Smooth muscle cell (in vitro differentiated cells): ENCODE data around the gene LILRA2. TPM values are rescaled to one million over a fixed set of nuclear protein-coding genes. Genes with fewer than 3 reads are reported as not detected.

Experiments
- DNase-seq: peaks from one replicate; lab custom pipeline; 2025; ENCODE audit not compliant: unreplicated experiment; lab: John Stamatoyannopoulos, UW
- H2AFZ ChIP-seq: fragments of 200-600 bp; sonication (generic); 2 replicates; pipeline ENCODE4 v1.6.0; 2016; ENCODE audit warnings: antibody characterized with exemption, low read depth, mild to moderate bottlenecking
- H3F3A ChIP-seq: fragments of 200-600 bp; sonication (generic); 2 replicates; pipeline ENCODE4 v1.6.0; 2017; ENCODE audit warnings: antibody characterized with exemption, low read depth
- H3K27ac ChIP-seq: fragments of 200-600 bp; sonication (generic); 2 replicates; pipeline ENCODE4 v1.5.1; 2016; ENCODE audit warnings: low read depth, mild to moderate bottlenecking
- H3K27me3 ChIP-seq: fragments of 200-600 bp; sonication (generic); 2 replicates; pipeline ENCODE4 v1.6.1; 2016; ENCODE audit warnings: low read depth, mild to moderate bottlenecking
- H3K36me3 ChIP-seq: fragments of 200-600 bp; sonication (generic); 2 replicates; pipeline ENCODE4 v1.5.1; 2016; ENCODE audit warnings: low read depth
- H3K4me1 ChIP-seq: fragments of 200-600 bp; sonication (generic); 2 replicates; pipeline ENCODE4 v1.5.1; 2016; ENCODE audit warnings: low read depth
- H3K4me2 ChIP-seq: fragments of 200-600 bp; sonication (generic); 2 replicates; pipeline ENCODE4 v1.6.0; 2016; ENCODE audit warnings: mild to moderate bottlenecking
- H3K4me3 ChIP-seq: fragments of 200-600 bp; sonication (generic); 2 replicates; pipeline ENCODE4 v1.5.1; 2016; ENCODE audit warnings: mild to moderate bottlenecking
- H3K79me2 ChIP-seq: fragments of 200-600 bp; sonication (generic); 2 replicates; pipeline ENCODE4 v1.6.0; 2016; ENCODE audit warnings: low read depth, mild to moderate bottlenecking
- H3K9ac ChIP-seq: fragments of 200-600 bp; sonication (generic); 2 replicates; pipeline ENCODE4 v1.6.0; 2016; ENCODE audit warnings: low read depth
- H3K9me3 ChIP-seq: fragments of 200-600 bp; sonication (generic); replicated peaks from 2 replicates; pipeline ENCODE4 v1.5.1; 2016; ENCODE audit warnings: low read depth
- H4K20me1 ChIP-seq: fragments of 200-600 bp; sonication (generic); 2 replicates; pipeline ENCODE4 v1.6.0; 2016; ENCODE audit warnings: low read depth
- WGBS: methylation state at CpG from one replicate; pipeline ENCODE4 v1.1.7; 2016; ENCODE audit warnings: low lambda C conversion rate; 5-methylcytosine and 5-hydroxymethylcytosine counted together
- polyA plus RNA-seq: library from polyadenylated mRNA; unstranded; fragments of >200 nt; fragmentation: Nextera tagmentation; extraction: Ambion mirVana; gene quantifications from 2 replicates; pipeline ENCODE4 v1.2.1, GENCODE V29; 2016
- total RNA-seq: library from RNA; depleted of rRNA; stranded (reverse); fragments of >200 nt; gene quantifications from 2 replicates; pipeline ENCODE4 v1.2.3, GENCODE V29; 2014
- TF ChIP-seq, protein P1 (sequence below): fragments of 200-600 bp; sonication (generic); IDR thresholded peaks from 2 replicates; pipeline ENCODE4 v1.5.1; 2017; ENCODE audit warnings: borderline replicate concordance, mild to moderate bottlenecking, antibody characterized with exemption; ENCODE audit not compliant: insufficient read depth, poor library complexity, severe bottlenecking

Gene LILRA2
- total and polyA plus RNA-seq, 2 experiments from 2014 or later: not detected

DNA sequence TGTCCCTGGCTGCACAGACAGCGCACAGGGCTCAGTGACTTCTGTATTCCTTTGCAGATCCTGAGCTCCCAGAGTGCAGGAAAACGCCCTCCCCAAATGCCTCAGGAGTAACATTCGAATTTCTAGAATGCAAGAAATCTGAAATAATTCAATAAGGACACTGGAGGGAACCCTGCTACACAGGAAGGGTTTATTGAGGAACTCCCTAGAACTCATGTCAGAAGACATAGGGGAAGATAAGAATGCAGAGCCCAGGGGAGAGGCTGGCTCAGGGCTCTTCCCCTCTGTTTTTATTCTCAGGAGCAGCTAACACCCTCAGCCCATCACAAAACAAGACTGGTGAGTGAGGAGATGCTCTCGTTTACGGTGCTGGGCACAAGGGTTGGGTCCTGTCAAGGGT, 26.6 kb downstream of the LILRA2 start:
- no peak for DNase-seq
- Histone ChIP-seq H3K27me3 (no peaks in the 10 kb centered on the region), H3K27ac (no peak overlapping the region), H3K9me3 (peaks cover 7% of the 10 kb centered on the region), H3K4me1 (no peaks in the 10 kb centered on the region), H2AFZ (no peak overlapping the region), H3K4me2 (no peak overlapping the region), H3K36me3 (no peaks in the 10 kb centered on the region), H3F3A (no peaks in the 10 kb centered on the region), H3K4me3 (no peak overlapping the region), H3K9ac (no peak overlapping the region), H4K20me1 (no peaks in the 10 kb centered on the region), H3K79me2 (no peaks in the 10 kb centered on the region)
- WGBS: 52% methylated on average over 5 of the region's 5 CpGs
- TF ChIP-seq, protein P1, sequence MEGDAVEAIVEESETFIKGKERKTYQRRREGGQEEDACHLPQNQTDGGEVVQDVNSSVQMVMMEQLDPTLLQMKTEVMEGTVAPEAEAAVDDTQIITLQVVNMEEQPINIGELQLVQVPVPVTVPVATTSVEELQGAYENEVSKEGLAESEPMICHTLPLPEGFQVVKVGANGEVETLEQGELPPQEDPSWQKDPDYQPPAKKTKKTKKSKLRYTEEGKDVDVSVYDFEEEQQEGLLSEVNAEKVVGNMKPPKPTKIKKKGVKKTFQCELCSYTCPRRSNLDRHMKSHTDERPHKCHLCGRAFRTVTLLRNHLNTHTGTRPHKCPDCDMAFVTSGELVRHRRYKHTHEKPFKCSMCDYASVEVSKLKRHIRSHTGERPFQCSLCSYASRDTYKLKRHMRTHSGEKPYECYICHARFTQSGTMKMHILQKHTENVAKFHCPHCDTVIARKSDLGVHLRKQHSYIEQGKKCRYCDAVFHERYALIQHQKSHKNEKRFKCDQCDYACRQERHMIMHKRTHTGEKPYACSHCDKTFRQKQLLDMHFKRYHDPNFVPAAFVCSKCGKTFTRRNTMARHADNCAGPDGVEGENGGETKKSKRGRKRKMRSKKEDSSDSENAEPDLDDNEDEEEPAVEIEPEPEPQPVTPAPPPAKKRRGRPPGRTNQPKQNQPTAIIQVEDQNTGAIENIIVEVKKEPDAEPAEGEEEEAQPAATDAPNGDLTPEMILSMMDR: no peak

DNA sequence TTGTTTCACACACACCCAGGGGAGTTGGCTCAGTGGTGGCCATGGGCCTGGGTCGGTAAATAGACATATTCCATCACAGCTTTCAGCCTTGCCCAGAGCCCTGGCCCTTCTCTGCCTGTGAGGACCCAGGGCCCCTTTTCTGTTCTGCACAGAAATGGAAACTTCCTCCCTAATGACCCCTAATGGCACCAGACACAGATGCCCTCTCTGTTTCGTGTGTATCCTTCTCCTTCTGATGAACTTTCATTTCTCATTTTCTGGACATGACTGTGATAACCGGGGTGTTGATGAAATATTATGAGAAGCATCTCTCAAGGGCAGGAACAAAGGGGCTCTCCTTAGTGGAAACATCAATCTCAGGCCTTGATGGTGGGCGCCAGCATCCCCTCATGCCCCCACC, 32.6 kb downstream of the LILRA2 start:
- 44% methylated on average over 4 of the region's 4 CpGs for WGBS
- peaks cover 7% of the 10 kb centered on the region for H3K9me3 ChIP-seq
- no peak overlapping the region for H2AFZ ChIP-seq
- H3K4me3 ChIP-seq: no peak overlapping the region
- TF ChIP-seq, protein P1: no peak
- no peaks in the 10 kb centered on the region for H4K20me1 ChIP-seq
- no peak overlapping the region for H3K27ac ChIP-seq
- H3K4me1 ChIP-seq: no peaks in the 10 kb centered on the region
- H3K4me2 ChIP-seq: no peak overlapping the region
- no peaks in the 10 kb centered on the region for H3K36me3 ChIP-seq
- DNase-seq: no peak
- no peaks in the 10 kb centered on the region for H3F3A ChIP-seq
- no peaks in the 10 kb centered on the region for H3K79me2 ChIP-seq
- H3K9ac ChIP-seq: no peak overlapping the region
- no peaks in the 10 kb centered on the region for H3K27me3 ChIP-seq

DNA sequence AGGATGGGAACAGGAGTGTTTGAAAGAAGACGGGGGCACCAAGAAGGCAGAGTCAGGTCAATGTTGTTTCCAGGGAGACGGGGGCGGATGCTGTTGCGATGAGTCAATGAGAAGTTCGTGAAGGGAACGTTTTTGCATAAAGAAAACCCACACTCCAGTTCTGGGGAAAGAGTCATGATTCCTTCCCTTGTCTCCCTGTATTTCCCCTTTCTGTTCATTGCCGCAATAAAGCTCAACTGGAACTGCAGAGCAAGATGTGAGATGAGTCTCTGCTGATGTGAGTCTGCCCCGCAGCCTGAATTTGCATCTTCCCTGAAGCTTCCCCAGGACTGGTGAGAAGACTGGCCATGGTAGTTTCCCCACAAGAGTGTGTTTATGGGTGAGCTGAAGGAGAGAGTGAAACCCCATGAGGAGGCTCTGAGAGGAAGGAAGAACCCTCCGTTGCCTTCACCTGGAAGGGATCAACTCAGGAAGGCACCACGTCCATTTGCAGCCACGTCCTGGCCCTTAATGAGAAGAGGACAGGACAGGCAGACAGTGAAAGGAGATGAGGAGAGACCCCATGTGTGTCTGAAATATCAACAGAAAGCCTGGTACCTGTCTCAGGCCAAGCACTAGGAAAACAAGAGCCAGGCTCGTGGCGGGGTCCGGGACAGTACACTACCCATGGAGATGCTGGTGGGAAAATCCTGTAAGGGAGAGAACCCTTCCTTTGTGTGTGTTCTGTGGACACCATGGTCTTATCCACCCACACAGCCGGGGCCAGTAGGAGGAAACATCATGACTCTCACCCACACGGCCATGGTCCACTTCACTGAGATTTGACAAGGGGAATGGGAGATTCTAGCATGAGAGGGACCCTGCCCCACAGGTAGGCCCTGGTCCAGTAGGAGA, 33.5 kb downstream of the LILRA2 start:
- WGBS: 72% methylated on average over 16 of the region's 16 CpGs
- H3K9me3 ChIP-seq: peaks cover 7% of the 10 kb centered on the region
- DNase-seq: no peak

More for the DNA sequence above, 33.5 kb downstream of the LILRA2 start:
- Histone ChIP-seq H3K79me2 (no peaks in the 10 kb centered on the region), H4K20me1 (no peaks in the 10 kb centered on the region), H3K27ac (no peak overlapping the region), H3K36me3 (no peaks in the 10 kb centered on the region), H3K4me2 (no peak overlapping the region), H3K27me3 (no peaks in the 10 kb centered on the region), H3K4me1 (no peaks in the 10 kb centered on the region), H2AFZ (no peak overlapping the region), H3K9ac (no peak overlapping the region), H3K4me3 (no peak overlapping the region), H3F3A (no peaks in the 10 kb centered on the region)
- TF ChIP-seq, protein P1: no peak
